CD4-positive, alpha-beta T cell (primary cell): ENCODE results near the gene ANGEL2. TPM values are rescaled to one million over a fixed set of nuclear protein-coding genes. Genes with fewer than 3 reads are reported as not detected.

Experiments
- ATAC-seq: fragments of 200-7000 bp; cut with Tn5 transposase; one replicate; pipeline ENCODE4 v1.10.0; 2022; ENCODE audit warnings: mild to moderate bottlenecking; ENCODE audit not compliant: poor library complexity
- CTCF ChIA-PET: fragments of 350-600 bp; sonication (Branson Sonifier 250); formaldehyde crosslinking; loops from one replicate; lab custom pipeline; 2021; ENCODE audit warnings: antibody characterized with exemption, inconsistent platforms; lab: Charles Lee
- POLR2A ChIA-PET: fragments of 350-600 bp; sonication (Branson Sonifier 250); formaldehyde crosslinking; loops from one replicate; lab custom pipeline; 2021; ENCODE audit warnings: antibody characterized with exemption, inconsistent platforms; lab: Charles Lee
- DNase-seq, 14 experiments: peaks; one replicate each; pipeline ENCODE4 v3.0.0-alpha.2; 2013 to 2020; ENCODE audit warnings: mixed read lengths in 2 of 14
- H3K27ac ChIP-seq, 2 donors: one replicate each; pipeline versions ENCODE4 v1.5.1 to v1.7.0; 2013; ENCODE audit warnings: low read length in 2 of 2, low read depth in 1 of 2, mild to moderate bottlenecking in 1 of 2
- H3K27me3 ChIP-seq, 2 experiments: 1 replicate in 1 of 2; 2 replicates in 1 of 2; pipeline versions ENCODE4 v1.6.1 to v1.7.0; 2013; ENCODE audit warnings: low read length in 2 of 2, control low read depth in 1 of 2, mild to moderate bottlenecking in 1 of 2, moderate library complexity in 1 of 2; ENCODE audit not compliant: insufficient read depth in 2 of 2, control insufficient read depth in 1 of 2
- H3K36me3 ChIP-seq: one replicate; pipeline ENCODE4 v1.6.1; 2013; ENCODE audit warnings: low read length, control low read depth; ENCODE audit not compliant: insufficient read depth
- H3K4me1 ChIP-seq: one replicate; pipeline ENCODE4 v1.6.1; 2013; ENCODE audit warnings: low read length, control low read depth; ENCODE audit not compliant: insufficient read depth
- H3K4me3 ChIP-seq: one replicate; pipeline ENCODE4 v1.5.1; 2013; ENCODE audit warnings: mild to moderate bottlenecking, low read length, moderate library complexity
- H3K9me3 ChIP-seq, 2 experiments: 1 replicate in 1 of 2; 2 replicates in 1 of 2; pipeline versions ENCODE4 v1.6.1 to v1.7.0; 2013; ENCODE audit warnings: low read length in 2 of 2, mild to moderate bottlenecking in 2 of 2, control low read depth in 1 of 2, moderate library complexity in 1 of 2; ENCODE audit not compliant: control insufficient read depth in 1 of 2, insufficient read depth in 1 of 2
- H3K27ac Mint-ChIP-seq: one replicate; pipeline ENCODE4 v1.8.0; 2020; ENCODE audit warnings: mixed read lengths
- H3K27me3 Mint-ChIP-seq: one replicate; pipeline ENCODE4 v1.8.0; 2021; ENCODE audit warnings: mixed read lengths
- H3K36me3 Mint-ChIP-seq: one replicate; pipeline ENCODE4 v1.8.0; 2021; ENCODE audit warnings: low read depth, mixed read lengths
- H3K4me1 Mint-ChIP-seq: one replicate; pipeline ENCODE4 v1.8.0; 2021; ENCODE audit warnings: low read depth, mixed read lengths
- H3K4me3 Mint-ChIP-seq: one replicate; pipeline ENCODE4 v1.8.0; 2020; ENCODE audit warnings: mild to moderate bottlenecking, mixed read lengths
- H3K9me3 Mint-ChIP-seq: one replicate; pipeline ENCODE4 v1.8.0; 2020; ENCODE audit warnings: mixed read lengths
- CTCF ChIP-seq: fragments of 200-600 bp; IDR thresholded peaks from one replicate; pipeline ENCODE4 v1.8.0; 2022; ENCODE audit warnings: antibody characterized with exemption, mild to moderate bottlenecking
- intact Hi-C, 2 experiments: fragments of 100-400 bp; cut with DNase I in 1 of 2; cut with micrococcal nuclease in 1 of 2; formaldehyde crosslinking; loops; one replicate each; pipeline versions ENCODE4 v1.15.1 to v1.9.0; 2023 to 2025; cut with DNase I, micrococcal nuclease
- total RNA-seq, 174 experiments: library from RNA in 2 of 174; stranded (reverse) in 2 of 174; gene quantifications; one replicate each; pipeline ENCODE4 v1.2.3 and lab custom pipeline; 2021 to 2026

The ANGEL2 gene
- total RNA-seq, 2 experiments from 2014 or later, result 53.0 to 56.2 TPM

DNA sequence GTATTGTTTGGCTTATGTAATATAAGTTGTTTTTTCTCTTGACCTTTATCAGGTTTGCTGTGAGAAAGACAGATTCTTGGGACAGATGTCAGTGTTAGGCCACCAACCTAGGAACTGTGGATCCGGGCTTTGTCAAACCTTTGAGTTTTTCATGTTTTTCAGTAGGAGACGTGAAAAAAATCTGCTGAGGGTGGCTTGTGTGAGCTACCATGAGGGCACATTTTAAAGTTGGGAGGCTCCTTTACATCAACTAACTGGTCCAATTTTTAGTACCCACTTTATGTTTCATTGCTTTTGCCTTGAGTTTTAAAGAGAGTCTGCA, 36.2 kb upstream of the ANGEL2 start:
- DNase-seq (no peak), ATAC-seq (no peak)
- ChIA-PET POLR2A (no interaction called here), CTCF (no interaction called here)
- intact Hi-C loops, result loop anchor here (1.0 to 2.0 kb wide), 3 partner anchors 37 to 259 kb away; partner anchors contain the start of genes ANGEL2 (in 1 of the 2) and FLVCR1 (in 1 of the 2)
- H3K9me3 ChIP-seq, result peaks cover 0 to 5% of the 10 kb centered on the region in 2 experiments
- peak overlapping the region; percentile 84 for H3K27ac Mint-ChIP-seq
- H3K36me3 Mint-ChIP-seq, result peaks cover 14% of the 10 kb centered on the region
- peak overlapping the region; percentile 90 for H3K4me3 Mint-ChIP-seq
- H3K9me3 Mint-ChIP-seq, result peaks cover 3% of the 10 kb centered on the region
- no peaks in the 10 kb centered on the region for H3K36me3 ChIP-seq
- no peak for TF ChIP-seq CTCF
- H3K27me3 Mint-ChIP-seq, result peaks cover 26% of the 10 kb centered on the region
- peaks cover 0 to 7% of the 10 kb centered on the region in 2 experiments for H3K27me3 ChIP-seq
- H3K4me1 ChIP-seq, result peaks cover 17% of the 10 kb centered on the region
- peak overlapping the region; percentile 82 for H3K4me3 ChIP-seq
- no peak overlapping the region for H3K27ac ChIP-seq
- peaks cover 42% of the 10 kb centered on the region for H3K4me1 Mint-ChIP-seq

- TF ChIP-seq CTCF, result no peak
- H3K4me3 ChIP-seq, result peak within 1 kb of the TSS; percentile 82
- no peaks in the 10 kb centered on the region for H3K36me3 ChIP-seq
- Mint-ChIP-seq H3K4me1 (peaks cover 39% of the 10 kb centered on the region), H3K27me3 (peaks cover 26% of the 10 kb centered on the region), H3K36me3 (peaks cover 14% of the 10 kb centered on the region), H3K9me3 (peaks cover 3% of the 10 kb centered on the region), H3K4me3 (peak within 1 kb of the TSS; percentile 90), H3K27ac (peak within 1 kb of the TSS; percentile 84)
- intact Hi-C loops, result loop anchor here (1.0 to 2.0 kb wide), 2 partner anchors 36 to 193 kb away; partner anchors contain the start of genes ANGEL2 (in 1 of the 2) and FLVCR1 (in 1 of the 2)
- peaks cover 0 to 7% of the 10 kb centered on the region in 2 experiments for H3K27me3 ChIP-seq
- CTCF ChIA-PET, result interaction anchor here (0.9 kb wide), 1 partner anchor 37 kb away, joined by 3 read pairs; no protein-coding TSS in a partner anchor
- H3K4me1 ChIP-seq, result peaks cover 17% of the 10 kb centered on the region
- H3K27ac ChIP-seq, result peak within 1 kb of the TSS; percentile 50 to 72
- H3K9me3 ChIP-seq, result peaks cover 0 to 5% of the 10 kb centered on the region in 2 experiments
- POLR2A ChIA-PET, result interaction anchor here (0.7 to 1.3 kb wide), 4 partner anchors 31 to 260 kb away, joined by 3 to 5 read pairs (median 4); partner anchors contain the start of genes NSL1 and TATDN3
- DNase-seq (peak; percentile 69 to 90 (median 76)), ATAC-seq (peak; percentile 97)
Measured at GRCh38 chr1:213051127-213051880, 35.6 kb upstream of the ANGEL2 start, which contains the start of gene RPS6KC1. TSS of gene RPS6KC1 (plus strand) at chr1:213051241. CDS start at chr1:213051405, 164 bp downstream.

- Mint-ChIP-seq H3K4me3 (peak overlapping the region; percentile 90), H3K36me3 (peaks cover 14% of the 10 kb centered on the region), H3K9me3 (peaks cover 3% of the 10 kb centered on the region), H3K27ac (peak overlapping the region; percentile 84), H3K4me1 (peaks cover 36% of the 10 kb centered on the region), H3K27me3 (peaks cover 26% of the 10 kb centered on the region)
- Histone ChIP-seq H3K27me3 (peaks cover 0 to 7% of the 10 kb centered on the region in 2 experiments), H3K4me1 (peaks cover 17% of the 10 kb centered on the region), H3K27ac (peak overlapping the region; percentile 50 to 72), H3K36me3 (no peaks in the 10 kb centered on the region), H3K9me3 (peaks cover 0 to 5% of the 10 kb centered on the region in 2 experiments), H3K4me3 (peak overlapping the region; percentile 82)
- no peak for DNase-seq
- TF ChIP-seq CTCF, result no peak
- ChIA-PET CTCF (interaction anchor here (0.9 kb wide), 1 partner anchor 37 kb away, joined by 3 read pairs; no protein-coding TSS in a partner anchor), POLR2A (interaction anchor here (0.7 to 1.3 kb wide), 5 partner anchors 30 to 260 kb away, joined by 3 to 5 read pairs (median 4); partner anchors contain the start of genes NSL1 and TATDN3)
- peak; percentile 41 for ATAC-seq
- intact Hi-C loops, result loop anchor here (1.0 to 2.0 kb wide), 2 partner anchors 35 to 192 kb away; partner anchors contain the start of genes ANGEL2 (in 1 of the 2) and FLVCR1 (in 1 of the 2)
Measured at GRCh38 chr1:213050745-213051126, 35.1 kb upstream of the ANGEL2 start.
